H1 (cell line): ENCODE results near the gene ART4. TPM values are rescaled to one million over a fixed set of nuclear protein-coding genes. Genes with fewer than 3 reads are reported as not detected.

Experiments used
- BCL11A ChIP-seq, 2 experiments: IDR thresholded peaks; one replicate each; pipeline ENCODE4 v1.6.1; 2011; ENCODE audit warnings: low read depth in 2 of 2, low read length in 2 of 2, mild to moderate bottlenecking in 2 of 2
- BRCA1 ChIP-seq: IDR thresholded peaks from 2 replicates; pipeline ENCODE4 v1.6.1; 2012; ENCODE audit warnings: low read depth, low read length, improper control_type of control experiment
- EGR1 ChIP-seq: IDR thresholded peaks from 2 replicates; pipeline ENCODE4 v1.6.1; 2011; ENCODE audit warnings: low read depth, low read length, borderline replicate concordance
- SRF ChIP-seq: IDR thresholded peaks from 2 replicates; pipeline ENCODE4 v1.6.1; 2011; ENCODE audit warnings: mild to moderate bottlenecking, low read depth, low read length, moderate library complexity
- polyA plus RNA-seq, 7 experiments: library from polyadenylated mRNA; depleted of rRNA in 3 of 7; stranded (reverse) in 5 of 7; unstranded in 2 of 7; fragments of >200 nt in 5 of 7; fragments of 200-250 nt in 2 of 7; gene quantifications; 1 replicate in 5 of 7; 2 replicates in 1 of 7; 4 replicates in 1 of 7; pipeline versions ENCODE4 v1.2.1 to v1.2.3, GENCODE V29; 2011 to 2013; ENCODE audit warnings: missing spikeins in 2 of 7, mixed read lengths in 2 of 7
- total RNA-seq: library from RNA; stranded (reverse); fragmentation: NEBNext Ultra II Directional; extraction: Animal tissue kit (Norgen Biotek cat#: 25700); gene quantifications from 2 replicates; pipeline ENCODE4 v1.2.1, GENCODE V29; 2021
- TF ChIP-seq, protein P1 (sequence below): fragments of 300-600 bp; sonication (generic); IDR thresholded peaks from 2 replicates; pipeline ENCODE4 v1.7.1; 2012; ENCODE audit warnings: low read length, moderate library complexity, mild to moderate bottlenecking, inconsistent platforms; ENCODE audit not compliant: insufficient replicate concordance

ART4 gene
- total and polyA plus RNA-seq, 2 of the 8 experiments (the other 6 are each of a cell fraction or from before 2014, with no cell fraction given), result not detected

DNA sequence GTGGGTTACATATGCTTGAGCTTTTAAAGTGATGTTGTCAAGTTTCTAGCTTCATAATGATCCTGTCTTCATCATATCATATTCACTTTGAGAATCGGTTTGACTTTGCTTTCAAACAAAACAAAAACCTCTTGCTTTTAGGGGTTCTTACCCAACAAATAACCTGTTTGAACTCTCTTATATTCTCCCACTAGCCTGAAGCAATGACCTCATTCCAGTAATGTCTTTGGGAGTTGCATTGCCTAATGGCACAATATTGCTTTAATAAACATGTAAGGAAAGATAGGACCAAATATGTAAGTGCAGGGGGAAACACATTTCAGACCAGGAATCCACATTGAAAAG lies 67.7 kb downstream of the ART4 start (continued):
- TF ChIP-seq, protein P1, sequence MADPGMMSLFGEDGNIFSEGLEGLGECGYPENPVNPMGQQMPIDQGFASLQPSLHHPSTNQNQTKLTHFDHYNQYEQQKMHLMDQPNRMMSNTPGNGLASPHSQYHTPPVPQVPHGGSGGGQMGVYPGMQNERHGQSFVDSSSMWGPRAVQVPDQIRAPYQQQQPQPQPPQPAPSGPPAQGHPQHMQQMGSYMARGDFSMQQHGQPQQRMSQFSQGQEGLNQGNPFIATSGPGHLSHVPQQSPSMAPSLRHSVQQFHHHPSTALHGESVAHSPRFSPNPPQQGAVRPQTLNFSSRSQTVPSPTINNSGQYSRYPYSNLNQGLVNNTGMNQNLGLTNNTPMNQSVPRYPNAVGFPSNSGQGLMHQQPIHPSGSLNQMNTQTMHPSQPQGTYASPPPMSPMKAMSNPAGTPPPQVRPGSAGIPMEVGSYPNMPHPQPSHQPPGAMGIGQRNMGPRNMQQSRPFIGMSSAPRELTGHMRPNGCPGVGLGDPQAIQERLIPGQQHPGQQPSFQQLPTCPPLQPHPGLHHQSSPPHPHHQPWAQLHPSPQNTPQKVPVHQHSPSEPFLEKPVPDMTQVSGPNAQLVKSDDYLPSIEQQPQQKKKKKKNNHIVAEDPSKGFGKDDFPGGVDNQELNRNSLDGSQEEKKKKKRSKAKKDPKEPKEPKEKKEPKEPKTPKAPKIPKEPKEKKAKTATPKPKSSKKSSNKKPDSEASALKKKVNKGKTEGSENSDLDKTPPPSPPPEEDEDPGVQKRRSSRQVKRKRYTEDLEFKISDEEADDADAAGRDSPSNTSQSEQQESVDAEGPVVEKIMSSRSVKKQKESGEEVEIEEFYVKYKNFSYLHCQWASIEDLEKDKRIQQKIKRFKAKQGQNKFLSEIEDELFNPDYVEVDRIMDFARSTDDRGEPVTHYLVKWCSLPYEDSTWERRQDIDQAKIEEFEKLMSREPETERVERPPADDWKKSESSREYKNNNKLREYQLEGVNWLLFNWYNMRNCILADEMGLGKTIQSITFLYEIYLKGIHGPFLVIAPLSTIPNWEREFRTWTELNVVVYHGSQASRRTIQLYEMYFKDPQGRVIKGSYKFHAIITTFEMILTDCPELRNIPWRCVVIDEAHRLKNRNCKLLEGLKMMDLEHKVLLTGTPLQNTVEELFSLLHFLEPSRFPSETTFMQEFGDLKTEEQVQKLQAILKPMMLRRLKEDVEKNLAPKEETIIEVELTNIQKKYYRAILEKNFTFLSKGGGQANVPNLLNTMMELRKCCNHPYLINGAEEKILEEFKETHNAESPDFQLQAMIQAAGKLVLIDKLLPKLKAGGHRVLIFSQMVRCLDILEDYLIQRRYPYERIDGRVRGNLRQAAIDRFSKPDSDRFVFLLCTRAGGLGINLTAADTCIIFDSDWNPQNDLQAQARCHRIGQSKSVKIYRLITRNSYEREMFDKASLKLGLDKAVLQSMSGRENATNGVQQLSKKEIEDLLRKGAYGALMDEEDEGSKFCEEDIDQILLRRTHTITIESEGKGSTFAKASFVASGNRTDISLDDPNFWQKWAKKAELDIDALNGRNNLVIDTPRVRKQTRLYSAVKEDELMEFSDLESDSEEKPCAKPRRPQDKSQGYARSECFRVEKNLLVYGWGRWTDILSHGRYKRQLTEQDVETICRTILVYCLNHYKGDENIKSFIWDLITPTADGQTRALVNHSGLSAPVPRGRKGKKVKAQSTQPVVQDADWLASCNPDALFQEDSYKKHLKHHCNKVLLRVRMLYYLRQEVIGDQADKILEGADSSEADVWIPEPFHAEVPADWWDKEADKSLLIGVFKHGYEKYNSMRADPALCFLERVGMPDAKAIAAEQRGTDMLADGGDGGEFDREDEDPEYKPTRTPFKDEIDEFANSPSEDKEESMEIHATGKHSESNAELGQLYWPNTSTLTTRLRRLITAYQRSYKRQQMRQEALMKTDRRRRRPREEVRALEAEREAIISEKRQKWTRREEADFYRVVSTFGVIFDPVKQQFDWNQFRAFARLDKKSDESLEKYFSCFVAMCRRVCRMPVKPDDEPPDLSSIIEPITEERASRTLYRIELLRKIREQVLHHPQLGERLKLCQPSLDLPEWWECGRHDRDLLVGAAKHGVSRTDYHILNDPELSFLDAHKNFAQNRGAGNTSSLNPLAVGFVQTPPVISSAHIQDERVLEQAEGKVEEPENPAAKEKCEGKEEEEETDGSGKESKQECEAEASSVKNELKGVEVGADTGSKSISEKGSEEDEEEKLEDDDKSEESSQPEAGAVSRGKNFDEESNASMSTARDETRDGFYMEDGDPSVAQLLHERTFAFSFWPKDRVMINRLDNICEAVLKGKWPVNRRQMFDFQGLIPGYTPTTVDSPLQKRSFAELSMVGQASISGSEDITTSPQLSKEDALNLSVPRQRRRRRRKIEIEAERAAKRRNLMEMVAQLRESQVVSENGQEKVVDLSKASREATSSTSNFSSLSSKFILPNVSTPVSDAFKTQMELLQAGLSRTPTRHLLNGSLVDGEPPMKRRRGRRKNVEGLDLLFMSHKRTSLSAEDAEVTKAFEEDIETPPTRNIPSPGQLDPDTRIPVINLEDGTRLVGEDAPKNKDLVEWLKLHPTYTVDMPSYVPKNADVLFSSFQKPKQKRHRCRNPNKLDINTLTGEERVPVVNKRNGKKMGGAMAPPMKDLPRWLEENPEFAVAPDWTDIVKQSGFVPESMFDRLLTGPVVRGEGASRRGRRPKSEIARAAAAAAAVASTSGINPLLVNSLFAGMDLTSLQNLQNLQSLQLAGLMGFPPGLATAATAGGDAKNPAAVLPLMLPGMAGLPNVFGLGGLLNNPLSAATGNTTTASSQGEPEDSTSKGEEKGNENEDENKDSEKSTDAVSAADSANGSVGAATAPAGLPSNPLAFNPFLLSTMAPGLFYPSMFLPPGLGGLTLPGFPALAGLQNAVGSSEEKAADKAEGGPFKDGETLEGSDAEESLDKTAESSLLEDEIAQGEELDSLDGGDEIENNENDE, result no peak
- TF ChIP-seq EGR1 (no peak), BRCA1 (no peak), SRF (no peak), BCL11A (IDR thresholded peaks at IDR 0.05; ENCODE audit: low read depth in 2 of 2, low read length in 2 of 2) (no peak)
